SU-DHL-6 (cell line): ENCODE results near the gene EML1.

Experiments
- EZH2phosphoT487 ChIP-seq: fragments of 200-600 bp; sonication (generic), shearing (Covaris generic); conservative IDR thresholded peaks from 2 replicates; pipeline ENCODE4 v1.6.1; 2018; ENCODE audit warnings: mild to moderate bottlenecking, antibody characterized with exemption, low read length, moderate library complexity, mixed read lengths
- TF ChIP-seq, protein P1 (sequence below): fragments of 200-600 bp; sonication (generic); IDR thresholded peaks from one replicate; pipeline ENCODE4 v1.5.1; 2017; ENCODE audit warnings: antibody characterized with exemption, mild to moderate bottlenecking, low read length, moderate library complexity; ENCODE audit not compliant: insufficient read depth, poor library complexity, severe bottlenecking

DNA sequence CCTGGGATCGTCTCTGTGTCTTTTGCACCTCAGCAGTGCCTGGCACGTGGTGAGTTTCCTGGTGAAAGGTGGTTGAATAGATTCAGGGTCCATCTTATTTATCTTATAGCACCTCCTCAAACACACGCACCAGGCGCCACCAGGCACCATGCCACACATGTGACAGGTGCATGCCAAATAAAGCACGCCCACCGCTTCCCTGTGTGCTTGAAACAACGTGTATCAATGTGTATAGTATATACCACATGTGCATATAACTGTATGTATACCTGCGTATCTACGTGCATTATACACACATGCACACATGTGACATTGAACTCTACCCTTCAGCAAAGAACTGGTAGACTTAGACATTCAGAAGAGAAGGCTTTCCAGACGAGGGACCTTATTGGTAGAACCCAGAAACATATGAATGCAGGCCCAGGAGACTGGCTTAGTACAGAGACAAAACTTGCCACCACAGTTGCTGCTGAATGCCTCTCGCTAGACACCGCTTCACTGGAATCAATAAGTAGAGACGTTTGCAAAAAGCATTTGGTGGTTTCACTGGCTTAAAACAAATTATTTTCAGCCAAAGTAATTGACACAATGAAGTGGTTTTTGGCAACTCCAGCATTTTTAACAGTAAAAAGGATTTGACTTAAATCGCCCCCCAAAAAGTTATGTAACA is 10.0 kb downstream of the EML1 start:
- TF ChIP-seq, protein P1, sequence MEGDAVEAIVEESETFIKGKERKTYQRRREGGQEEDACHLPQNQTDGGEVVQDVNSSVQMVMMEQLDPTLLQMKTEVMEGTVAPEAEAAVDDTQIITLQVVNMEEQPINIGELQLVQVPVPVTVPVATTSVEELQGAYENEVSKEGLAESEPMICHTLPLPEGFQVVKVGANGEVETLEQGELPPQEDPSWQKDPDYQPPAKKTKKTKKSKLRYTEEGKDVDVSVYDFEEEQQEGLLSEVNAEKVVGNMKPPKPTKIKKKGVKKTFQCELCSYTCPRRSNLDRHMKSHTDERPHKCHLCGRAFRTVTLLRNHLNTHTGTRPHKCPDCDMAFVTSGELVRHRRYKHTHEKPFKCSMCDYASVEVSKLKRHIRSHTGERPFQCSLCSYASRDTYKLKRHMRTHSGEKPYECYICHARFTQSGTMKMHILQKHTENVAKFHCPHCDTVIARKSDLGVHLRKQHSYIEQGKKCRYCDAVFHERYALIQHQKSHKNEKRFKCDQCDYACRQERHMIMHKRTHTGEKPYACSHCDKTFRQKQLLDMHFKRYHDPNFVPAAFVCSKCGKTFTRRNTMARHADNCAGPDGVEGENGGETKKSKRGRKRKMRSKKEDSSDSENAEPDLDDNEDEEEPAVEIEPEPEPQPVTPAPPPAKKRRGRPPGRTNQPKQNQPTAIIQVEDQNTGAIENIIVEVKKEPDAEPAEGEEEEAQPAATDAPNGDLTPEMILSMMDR: no peak
- TF ChIP-seq EZH2phosphoT487: no peak
